Colon (tissue), 2 donors: Measurements from ENCODE around the gene FBXO22.
"Not testable (repeated sequence)": the region's sequence is repeated elsewhere in the genome, so short reads cannot be mapped to it uniquely, and the experiment has no call there.

Source experiments
- FAIRE-seq: peaks from 2 replicates; lab custom pipeline; 2012; peaks lifted over from hg19 to GRCh38; lab: Jason Lieb, UNC
- donor health status: control.
- donor health status: control.

FBXO22 gene

GRCh38 chr15:75981149-75981815 lies 77.6 kb downstream of the FBXO22 start:
- FAIRE-seq = no peak

DNA sequence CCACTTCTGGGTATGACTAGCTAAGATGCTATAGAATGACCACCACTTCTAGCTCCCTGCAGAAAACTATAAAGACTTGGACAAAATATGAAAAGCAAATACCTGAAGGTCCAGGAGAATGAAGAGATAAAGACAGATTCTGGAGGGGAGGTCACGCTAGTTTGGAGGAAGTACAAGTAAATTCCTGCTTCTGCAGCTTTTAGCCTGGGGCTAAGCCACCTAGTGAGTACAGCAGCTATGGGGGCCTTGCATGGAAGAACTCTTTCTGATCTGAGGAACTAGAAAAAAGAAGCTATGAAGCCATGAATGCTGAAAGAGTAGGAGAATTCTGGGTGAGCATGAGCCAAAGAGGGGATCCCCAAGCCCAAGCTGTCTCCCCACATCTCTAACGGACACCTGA lies 78.8 kb downstream of the FBXO22 start:
- no peak for FAIRE-seq

GRCh38 chr15:75984706-75985105 lies 81.0 kb downstream of the FBXO22 start:
- not testable (repeated sequence) for FAIRE-seq

GRCh38 chr15:75985971-75986370 lies 82.3 kb downstream of the FBXO22 start:
- FAIRE-seq = no peak

DNA sequence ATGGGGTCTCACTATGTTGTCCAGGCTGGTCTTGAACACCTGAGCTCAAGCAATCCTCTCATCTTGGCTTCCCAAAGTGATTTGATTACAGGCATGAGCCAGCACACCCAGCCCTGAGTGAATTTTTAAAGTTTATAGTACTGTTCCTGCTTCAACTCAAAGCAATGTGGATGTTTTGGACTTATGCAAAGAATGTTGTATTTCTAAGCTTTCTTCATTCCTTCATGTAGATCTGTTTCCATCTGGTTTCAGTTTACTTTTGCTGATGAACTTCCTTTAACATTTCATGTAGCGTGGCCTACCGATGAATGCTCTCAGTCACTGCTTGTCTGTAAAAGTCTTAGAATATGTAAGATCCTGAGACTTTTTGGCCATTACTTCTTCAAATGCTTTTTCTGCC lies 85.4 kb downstream of the FBXO22 start:
- no peak for FAIRE-seq

GRCh38 chr15:75989875-75990274 lies 86.2 kb downstream of the FBXO22 start:
- FAIRE-seq = no peak
